Measurements from ENCODE around the gene MLF1. TPM values are rescaled to one million over a fixed set of nuclear protein-coding genes. Genes with fewer than 3 reads are reported as not detected.

The MLF1 gene
- total and polyA plus RNA-seq, 2 donors: 2.5 to 5.0 TPM

- WGBS: 69% methylated on average over 3 of the region's 3 CpGs
- H3K36me3 ChIP-seq (ENCODE audit: control insufficient read depth in 2 of 2, insufficient read depth in 2 of 2, low read length in 1 of 2): no peaks in the 10 kb centered on the region
- H3K27ac ChIP-seq (ENCODE audit: low read depth in 1 of 2, low read length in 1 of 2): no peak overlapping the region
- peaks cover 0 to 4% of the 10 kb centered on the region in 2 donors for H3K9me3 ChIP-seq (ENCODE audit: control insufficient read depth in 2 of 2, insufficient read depth in 1 of 2, low read length in 1 of 2)
- H3K27me3 ChIP-seq (ENCODE audit: control insufficient read depth in 2 of 2, insufficient read depth in 1 of 2, low read length in 1 of 2): peaks cover 0 to 29% of the 10 kb centered on the region in 2 donors
- no peak for DNase-seq (ENCODE audit: low read depth in 6 of 9, low spot score in 9 of 9)
- peaks cover 2 to 12% of the 10 kb centered on the region in 2 donors for H3K4me1 ChIP-seq (ENCODE audit: control insufficient read depth in 2 of 2, insufficient read depth in 2 of 2, low read length in 2 of 2)
- H3K4me3 ChIP-seq (ENCODE audit: low read length in 2 of 2): no peak overlapping the region
Measured at GRCh38 chr3:158569794-158570193, 1.2 kb upstream of the MLF1 start.

GRCh38 chr3:158571969-158572765 lies 1.2 kb downstream of the MLF1 start:
- H3K4me1 ChIP-seq (ENCODE audit: control insufficient read depth in 2 of 2, insufficient read depth in 2 of 2, low read length in 2 of 2): peaks cover 2 to 12% of the 10 kb centered on the region in 2 donors
- no peaks in the 10 kb centered on the region for H3K36me3 ChIP-seq (ENCODE audit: control insufficient read depth in 2 of 2, insufficient read depth in 2 of 2, low read length in 1 of 2)
- WGBS: 89% methylated on average over 16 of the region's 16 CpGs
- peaks cover 0 to 4% of the 10 kb centered on the region in 2 donors for H3K9me3 ChIP-seq (ENCODE audit: control insufficient read depth in 2 of 2, insufficient read depth in 1 of 2, low read length in 1 of 2)
- no peak for DNase-seq (ENCODE audit: low read depth in 6 of 9, low spot score in 9 of 9)
- no peak overlapping the region for H3K4me3 ChIP-seq (ENCODE audit: low read length in 2 of 2)
- peaks cover 0 to 29% of the 10 kb centered on the region in 2 donors for H3K27me3 ChIP-seq (ENCODE audit: control insufficient read depth in 2 of 2, insufficient read depth in 1 of 2, low read length in 1 of 2)
- H3K27ac ChIP-seq (ENCODE audit: low read depth in 1 of 2, low read length in 1 of 2): no peak overlapping the region

- H3K4me3 ChIP-seq (ENCODE audit: low read length in 2 of 2): no peak overlapping the region
- peaks cover 0 to 4% of the 10 kb centered on the region in 2 donors for H3K9me3 ChIP-seq (ENCODE audit: control insufficient read depth in 2 of 2, insufficient read depth in 1 of 2, low read length in 1 of 2)
- no peaks in the 10 kb centered on the region for H3K36me3 ChIP-seq (ENCODE audit: control insufficient read depth in 2 of 2, insufficient read depth in 2 of 2, low read length in 1 of 2)
- H3K27ac ChIP-seq (ENCODE audit: low read depth in 1 of 2, low read length in 1 of 2): no peak overlapping the region
- H3K27me3 ChIP-seq (ENCODE audit: control insufficient read depth in 2 of 2, insufficient read depth in 1 of 2, low read length in 1 of 2): peaks cover 0 to 29% of the 10 kb centered on the region in 2 donors
- no peak for DNase-seq (ENCODE audit: low read depth in 6 of 9, low spot score in 9 of 9)
- WGBS: 91% methylated on average over 8 of the region's 8 CpGs
- peaks cover 2 to 12% of the 10 kb centered on the region in 2 donors for H3K4me1 ChIP-seq (ENCODE audit: control insufficient read depth in 2 of 2, insufficient read depth in 2 of 2, low read length in 2 of 2)
Measured at GRCh38 chr3:158572766-158573060, 1.7 kb downstream of the MLF1 start.

DNA sequence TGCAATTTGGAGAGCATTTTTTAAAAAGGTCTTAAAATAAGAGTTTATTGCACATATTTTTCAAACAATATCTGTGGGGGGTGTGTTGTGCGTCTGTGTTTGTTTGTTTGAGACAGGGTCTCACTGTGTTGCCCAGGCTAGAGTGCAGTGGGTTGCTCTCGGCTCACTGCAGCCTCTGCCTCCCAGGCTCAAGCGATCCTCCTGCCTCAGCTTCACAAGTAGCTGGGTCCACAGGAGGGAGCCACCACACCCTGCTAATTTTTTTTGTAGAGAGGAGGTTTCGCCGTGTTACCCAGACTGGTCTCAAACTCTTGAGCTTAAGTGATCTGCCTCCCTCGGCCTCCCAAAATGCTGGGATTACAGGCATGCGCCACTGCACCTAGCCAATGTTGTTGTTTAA lies 2.7 kb downstream of the MLF1 start:
- Histone ChIP-seq H3K27me3 (ENCODE audit: control insufficient read depth in 2 of 2, insufficient read depth in 1 of 2, low read length in 1 of 2) (peaks cover 0 to 29% of the 10 kb centered on the region in 2 donors), H3K4me1 (ENCODE audit: control insufficient read depth in 2 of 2, insufficient read depth in 2 of 2, low read length in 2 of 2) (peaks cover 2 to 12% of the 10 kb centered on the region in 2 donors), H3K4me3 (ENCODE audit: low read length in 2 of 2) (no peak overlapping the region), H3K27ac (ENCODE audit: low read depth in 1 of 2, low read length in 1 of 2) (no peak overlapping the region), H3K9me3 (ENCODE audit: control insufficient read depth in 2 of 2, insufficient read depth in 1 of 2, low read length in 1 of 2) (peaks cover 0 to 4% of the 10 kb centered on the region in 2 donors), H3K36me3 (ENCODE audit: control insufficient read depth in 2 of 2, insufficient read depth in 2 of 2, low read length in 1 of 2) (no peaks in the 10 kb centered on the region)
- no peak for DNase-seq (ENCODE audit: low read depth in 6 of 9, low spot score in 9 of 9)
- 96% methylated on average over 7 of the region's 7 CpGs for WGBS

DNA sequence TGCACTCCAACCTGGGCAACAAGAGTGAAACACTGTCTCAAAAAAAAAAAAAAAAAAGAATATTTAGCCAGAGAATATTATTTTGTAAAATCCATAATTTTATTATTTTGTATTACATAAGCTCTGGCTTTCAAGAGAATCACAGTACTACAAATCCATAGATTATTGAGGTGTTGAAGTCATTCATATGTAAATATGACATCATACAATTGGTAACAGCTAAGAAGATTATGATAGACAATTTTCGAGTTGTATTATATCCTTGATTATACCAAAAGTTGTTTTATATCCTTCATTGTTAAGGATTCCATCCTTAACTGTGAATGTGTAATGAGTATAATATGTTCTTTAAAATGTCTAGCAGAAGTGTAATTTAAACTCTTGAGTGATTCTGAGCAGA lies 3.7 kb downstream of the MLF1 start:
- peaks cover 2 to 12% of the 10 kb centered on the region in 2 donors for H3K4me1 ChIP-seq (ENCODE audit: control insufficient read depth in 2 of 2, insufficient read depth in 2 of 2, low read length in 2 of 2)
- peaks cover 0 to 26% of the 10 kb centered on the region in 2 donors for H3K27me3 ChIP-seq (ENCODE audit: control insufficient read depth in 2 of 2, insufficient read depth in 1 of 2, low read length in 1 of 2)
- H3K27ac ChIP-seq (ENCODE audit: low read depth in 1 of 2, low read length in 1 of 2): no peak overlapping the region
- WGBS: 90% methylated on average over 1 of the region's 1 CpG
- no peak for DNase-seq (ENCODE audit: low read depth in 6 of 9, low spot score in 9 of 9)
- H3K36me3 ChIP-seq (ENCODE audit: control insufficient read depth in 2 of 2, insufficient read depth in 2 of 2, low read length in 1 of 2): no peaks in the 10 kb centered on the region
- peaks cover 0 to 4% of the 10 kb centered on the region in 2 donors for H3K9me3 ChIP-seq (ENCODE audit: control insufficient read depth in 2 of 2, insufficient read depth in 1 of 2, low read length in 1 of 2)
- no peak overlapping the region for H3K4me3 ChIP-seq (ENCODE audit: low read length in 2 of 2)

GRCh38 chr3:158590223-158590622 lies 19.2 kb downstream of the MLF1 start:
- H3K9me3 ChIP-seq (ENCODE audit: control insufficient read depth in 2 of 2, insufficient read depth in 1 of 2, low read length in 1 of 2): no peaks in the 10 kb centered on the region
- no peak overlapping the region for H3K27ac ChIP-seq (ENCODE audit: low read depth in 1 of 2, low read length in 1 of 2)
- no peak for DNase-seq (ENCODE audit: low read depth in 6 of 9, low spot score in 9 of 9)
- no peaks in the 10 kb centered on the region for H3K27me3 ChIP-seq (ENCODE audit: control insufficient read depth in 2 of 2, insufficient read depth in 1 of 2, low read length in 1 of 2)
- H3K4me1 ChIP-seq (ENCODE audit: control insufficient read depth in 2 of 2, insufficient read depth in 2 of 2, low read length in 2 of 2): no peaks in the 10 kb centered on the region
- H3K36me3 ChIP-seq (ENCODE audit: control insufficient read depth in 2 of 2, insufficient read depth in 2 of 2, low read length in 1 of 2): no peaks in the 10 kb centered on the region
- no peak overlapping the region for H3K4me3 ChIP-seq (ENCODE audit: low read length in 2 of 2)

GRCh38 chr3:158600787-158601186 lies 29.8 kb downstream of the MLF1 start:
- no peaks in the 10 kb centered on the region for H3K4me1 ChIP-seq (ENCODE audit: control insufficient read depth in 2 of 2, insufficient read depth in 2 of 2, low read length in 2 of 2)
- no peak overlapping the region for H3K27ac ChIP-seq (ENCODE audit: low read depth in 1 of 2, low read length in 1 of 2)
- no peak for DNase-seq (ENCODE audit: low read depth in 6 of 9, low spot score in 9 of 9)
- H3K4me3 ChIP-seq (ENCODE audit: low read length in 2 of 2): no peak overlapping the region
- H3K36me3 ChIP-seq (ENCODE audit: control insufficient read depth in 2 of 2, insufficient read depth in 2 of 2, low read length in 1 of 2): no peaks in the 10 kb centered on the region
- H3K9me3 ChIP-seq (ENCODE audit: control insufficient read depth in 2 of 2, insufficient read depth in 1 of 2, low read length in 1 of 2): no peaks in the 10 kb centered on the region
- WGBS: 98% methylated on average over 2 of the region's 2 CpGs
- H3K27me3 ChIP-seq (ENCODE audit: control insufficient read depth in 2 of 2, insufficient read depth in 1 of 2, low read length in 1 of 2): no peaks in the 10 kb centered on the region

DNA sequence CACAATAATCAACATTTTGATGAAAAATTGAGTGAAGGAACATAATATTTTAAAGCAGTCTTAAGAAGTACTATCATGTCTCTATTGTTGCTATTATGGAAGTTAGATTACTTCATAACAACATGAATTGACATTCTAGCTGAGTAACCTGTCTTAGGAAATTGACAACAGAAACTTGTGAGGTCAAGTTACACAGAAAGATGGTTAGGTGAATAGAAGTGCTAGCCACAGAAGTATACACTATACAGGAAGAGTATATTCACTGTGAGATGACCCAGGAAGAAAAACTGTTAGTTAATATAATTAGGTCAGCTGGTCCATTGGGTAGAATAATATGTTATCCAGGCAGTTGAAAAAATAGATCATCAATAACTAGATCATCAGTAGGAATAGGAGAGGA lies 31.2 kb downstream of the MLF1 start:
- no peaks in the 10 kb centered on the region for H3K4me1 ChIP-seq (ENCODE audit: control insufficient read depth in 2 of 2, insufficient read depth in 2 of 2, low read length in 2 of 2)
- no peak overlapping the region for H3K27ac ChIP-seq (ENCODE audit: low read depth in 1 of 2, low read length in 1 of 2)
- no peak overlapping the region for H3K4me3 ChIP-seq (ENCODE audit: low read length in 2 of 2)
- no peaks in the 10 kb centered on the region for H3K27me3 ChIP-seq (ENCODE audit: control insufficient read depth in 2 of 2, insufficient read depth in 1 of 2, low read length in 1 of 2)
- no peaks in the 10 kb centered on the region for H3K9me3 ChIP-seq (ENCODE audit: control insufficient read depth in 2 of 2, insufficient read depth in 1 of 2, low read length in 1 of 2)
- no peak for DNase-seq (ENCODE audit: low read depth in 6 of 9, low spot score in 9 of 9)
- no peaks in the 10 kb centered on the region for H3K36me3 ChIP-seq (ENCODE audit: control insufficient read depth in 2 of 2, insufficient read depth in 2 of 2, low read length in 1 of 2)

GRCh38 chr3:158617982-158618875 lies 47.2 kb downstream of the MLF1 start:
- no peak for DNase-seq (ENCODE audit: low read depth in 6 of 9, low spot score in 9 of 9)
- Histone ChIP-seq H3K9me3 (ENCODE audit: control insufficient read depth in 2 of 2, insufficient read depth in 1 of 2, low read length in 1 of 2) (peaks cover 2 to 20% of the 10 kb centered on the region in 2 donors), H3K27ac (ENCODE audit: low read depth in 1 of 2, low read length in 1 of 2) (no peak overlapping the region), H3K4me3 (ENCODE audit: low read length in 2 of 2) (no peak overlapping the region), H3K27me3 (ENCODE audit: control insufficient read depth in 2 of 2, insufficient read depth in 1 of 2, low read length in 1 of 2) (no peaks in the 10 kb centered on the region), H3K36me3 (ENCODE audit: control insufficient read depth in 2 of 2, insufficient read depth in 2 of 2, low read length in 1 of 2) (no peaks in the 10 kb centered on the region), H3K4me1 (ENCODE audit: control insufficient read depth in 2 of 2, insufficient read depth in 2 of 2, low read length in 2 of 2) (no peaks in the 10 kb centered on the region)
- WGBS: 81% methylated on average over 1 of the region's 1 CpG

Data from thymus (tissue), 11 donors.